Heart right ventricle (tissue), 16 donors: ENCODE measurements around the gene TNFRSF6B. TPM values are rescaled to one million over a fixed set of nuclear protein-coding genes. Genes with fewer than 3 reads are reported as not detected.

Experiments used
- ATAC-seq, 8 donors: fragments of 200-7000 bp; cut with Tn5 transposase; one replicate each; pipeline ENCODE4 v1.9.1; 2020; ENCODE audit warnings: mild to moderate bottlenecking in 8 of 8, moderate library complexity in 8 of 8, moderate number of reproducible peaks in 1 of 8
- DNase-seq, 2 donors: peaks; one replicate each; pipeline ENCODE4 v3.0.0-alpha.2; 2020
- H3K27ac ChIP-seq, 10 donors: fragments of 200-600 bp; sonication (generic) in 2 of 10; one replicate each; pipeline versions ENCODE4 v1.5.0 to v1.8.0; 2020 to 2022; ENCODE audit warnings: mild to moderate bottlenecking in 3 of 10
- H3K27me3 ChIP-seq, 7 donors: fragments of 200-600 bp; one replicate each; pipeline ENCODE4 v1.8.0; 2021 to 2022; ENCODE audit warnings: mild to moderate bottlenecking in 2 of 7
- H3K36me3 ChIP-seq, 9 donors: fragments of 200-600 bp; sonication (generic) in 1 of 9; one replicate each; pipeline versions ENCODE4 v1.5.0 to v1.8.0; 2020 to 2022; ENCODE audit warnings: mild to moderate bottlenecking in 2 of 9
- H3K4me1 ChIP-seq, 9 donors: fragments of 200-600 bp; sonication (generic) in 1 of 9; one replicate each; pipeline versions ENCODE4 v1.5.0 to v1.8.0; 2020 to 2022; ENCODE audit warnings: mild to moderate bottlenecking in 4 of 9
- H3K4me3 ChIP-seq, 10 donors: fragments of 200-600 bp; sonication (generic) in 2 of 10; one replicate each; pipeline versions ENCODE4 v1.5.0 to v1.8.0; 2020 to 2022; ENCODE audit warnings: mild to moderate bottlenecking in 7 of 10, moderate library complexity in 2 of 10
- H3K9me3 ChIP-seq, 11 donors: fragments of 200-600 bp in 10 of 11; sonication (generic) in 2 of 11; one replicate each; pipeline versions ENCODE4 v1.5.0 to v1.8.0; 2013 to 2022; ENCODE audit warnings: mild to moderate bottlenecking in 2 of 11, control low read depth in 1 of 11, moderate library complexity in 1 of 11
- WGBS, 2 donors: extraction: QIAGEN DNeasy Blood & Tissue Kit; methylation state at CpG; one replicate each; pipeline ENCODE4 v1.1.7; 2013; ENCODE audit warnings: inconsistent platforms in 1 of 2; 5-methylcytosine and 5-hydroxymethylcytosine counted together
- intact Hi-C, 10 donors: fragments of 100-400 bp; cut with DNase I; formaldehyde crosslinking; loops; one replicate each; pipeline versions ENCODE4 v1.11.1 to v1.14.2; 2022
- polyA plus RNA-seq, 2 donors: library from polyadenylated mRNA; stranded (reverse); fragments of 200-250 nt; gene quantifications; one replicate each; pipeline ENCODE4 v1.2.3, GENCODE V29; 2013
- total RNA-seq, 10 donors: library from RNA; stranded (reverse); fragmentation: NEBNext Ultra II Directional in 3 of 10; extraction: Animal tissue kit (Norgen Biotek cat#: 25700) in 3 of 10; gene quantifications; one replicate each; pipeline versions ENCODE4 v1.2.1 to v1.2.4, GENCODE V29; 2021 to 2023
- TF ChIP-seq, protein P1 (sequence below), 9 donors: fragments of 200-600 bp; sonication (generic) in 2 of 9; IDR thresholded peaks; one replicate each; pipeline versions ENCODE4 v1.5.0 to v1.8.0; 2021 to 2022; ENCODE audit warnings: antibody characterized with exemption in 9 of 9, mild to moderate bottlenecking in 5 of 9, moderate library complexity in 1 of 9
- donor health status: Arrhythmogenic right ventricular cardiomyopathy.
- donor health status: ischemic (EF 13 %, LVEDD 7.1; RV severe dilation, severe dysfunction).
- donor health status: healthy with polysubstance abuse.
- donor health status: DM: no; HTN: yes; CAD: no.
- donor health status: DM: no; HTN: no; CAD: no.
- donor health status: ischemic (EF 25% LVEDD 6.9; RV normal size, moderate dysfunction).
- donor health status: ischemic (EF 25% LVEDD 5.7; RV mildly dilated, moderate dysfunction).
- donor health status: healthy.
- donor health status: DM: yes; HTN: yes; CAD: no.
- donor health status: Ischemic cardiomyopathy.
- donor health status: ischemic (EF 35%, LVEDD 5.7; RV mildly dilated, moderate dysfunction).
- donor health status: nonischemic (EF 11% LVEDD 7.7; RV severe dilation, severe dysfunction).
- donor health status: DM: yes; HTN: yes; CAD: no.
- donor health status: PGD.
- donor health status: ischemic (EF 29% LVEDD 5.4; RV normal size, mild dysfunction).
- donor health status: nonischemic (EF 23%, LVEDD 6.1; RV moderate dilation, normal function).

TNFRSF6B gene
- total and polyA plus RNA-seq, 12 donors: 0.26 to 12.5 (median 0.82) TPM

DNA sequence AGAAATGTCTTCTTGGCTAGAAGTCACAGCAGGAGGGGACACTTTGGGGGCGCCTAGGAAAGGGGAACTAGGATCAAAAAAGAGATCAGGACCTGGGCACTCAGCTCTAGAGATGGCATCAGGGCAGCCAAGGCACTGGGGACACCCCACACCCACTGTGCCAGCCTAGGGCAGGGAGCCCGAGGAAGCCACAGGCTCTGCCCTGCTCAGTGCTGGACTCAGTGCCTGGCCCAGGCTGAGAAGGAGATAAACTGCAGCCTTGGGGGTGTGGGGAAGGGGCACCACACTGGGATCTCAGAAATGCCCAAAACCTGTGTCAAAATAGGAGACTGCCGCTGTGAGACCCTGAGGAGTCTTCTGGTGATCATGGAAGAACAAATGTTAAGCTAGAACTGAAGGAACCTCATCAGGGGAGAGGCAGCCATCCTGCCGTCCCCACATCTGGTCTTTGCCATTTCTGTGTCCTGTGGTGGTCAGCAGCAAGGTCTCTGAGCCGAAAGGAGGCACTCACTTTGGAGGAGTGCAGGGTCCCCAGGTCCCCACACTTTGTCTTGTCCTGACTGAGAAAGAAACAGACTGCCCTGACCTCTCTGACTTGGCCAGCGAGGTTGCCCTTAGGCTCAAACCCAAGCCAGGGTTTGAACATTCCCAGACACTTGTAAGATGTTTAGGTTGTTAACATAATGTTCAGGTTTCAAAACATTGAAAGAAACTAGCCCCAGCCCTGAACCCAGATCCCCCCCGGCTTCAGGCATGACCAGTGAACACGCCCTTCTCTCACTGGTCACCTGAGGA, 9.0 kb downstream of the TNFRSF6B start:
- ATAC-seq (no peak), DNase-seq (no peak)
- no peak overlapping the region for H3K4me3 ChIP-seq
- H3K4me1 ChIP-seq: peaks cover 6 to 44% (median 29%) of the 10 kb centered on the region in 9 donors
- no peaks in the 10 kb centered on the region for H3K27me3 ChIP-seq
- TF ChIP-seq, protein P1, sequence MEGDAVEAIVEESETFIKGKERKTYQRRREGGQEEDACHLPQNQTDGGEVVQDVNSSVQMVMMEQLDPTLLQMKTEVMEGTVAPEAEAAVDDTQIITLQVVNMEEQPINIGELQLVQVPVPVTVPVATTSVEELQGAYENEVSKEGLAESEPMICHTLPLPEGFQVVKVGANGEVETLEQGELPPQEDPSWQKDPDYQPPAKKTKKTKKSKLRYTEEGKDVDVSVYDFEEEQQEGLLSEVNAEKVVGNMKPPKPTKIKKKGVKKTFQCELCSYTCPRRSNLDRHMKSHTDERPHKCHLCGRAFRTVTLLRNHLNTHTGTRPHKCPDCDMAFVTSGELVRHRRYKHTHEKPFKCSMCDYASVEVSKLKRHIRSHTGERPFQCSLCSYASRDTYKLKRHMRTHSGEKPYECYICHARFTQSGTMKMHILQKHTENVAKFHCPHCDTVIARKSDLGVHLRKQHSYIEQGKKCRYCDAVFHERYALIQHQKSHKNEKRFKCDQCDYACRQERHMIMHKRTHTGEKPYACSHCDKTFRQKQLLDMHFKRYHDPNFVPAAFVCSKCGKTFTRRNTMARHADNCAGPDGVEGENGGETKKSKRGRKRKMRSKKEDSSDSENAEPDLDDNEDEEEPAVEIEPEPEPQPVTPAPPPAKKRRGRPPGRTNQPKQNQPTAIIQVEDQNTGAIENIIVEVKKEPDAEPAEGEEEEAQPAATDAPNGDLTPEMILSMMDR (IDR thresholded peaks at IDR 0.05): no peak
- peaks cover 0 to 75% (median 25%) of the 10 kb centered on the region in 9 donors for H3K36me3 ChIP-seq
- 87 to 90% methylated on average over 8 of the region's 8 CpGs for WGBS, 2 donors
- H3K27ac ChIP-seq: peak overlapping the region in 2 of 10 donors; percentile 15 to 94
- H3K9me3 ChIP-seq: no peaks in the 10 kb centered on the region
- intact Hi-C loops: loop anchor here in 2 of 10 donors (5.0 kb wide), 2 partner anchors 48 to 157 kb away; partner anchors contain the start of genes ABHD16B (in 1 of the 2) and RTEL1 (in 1 of the 2)

DNA sequence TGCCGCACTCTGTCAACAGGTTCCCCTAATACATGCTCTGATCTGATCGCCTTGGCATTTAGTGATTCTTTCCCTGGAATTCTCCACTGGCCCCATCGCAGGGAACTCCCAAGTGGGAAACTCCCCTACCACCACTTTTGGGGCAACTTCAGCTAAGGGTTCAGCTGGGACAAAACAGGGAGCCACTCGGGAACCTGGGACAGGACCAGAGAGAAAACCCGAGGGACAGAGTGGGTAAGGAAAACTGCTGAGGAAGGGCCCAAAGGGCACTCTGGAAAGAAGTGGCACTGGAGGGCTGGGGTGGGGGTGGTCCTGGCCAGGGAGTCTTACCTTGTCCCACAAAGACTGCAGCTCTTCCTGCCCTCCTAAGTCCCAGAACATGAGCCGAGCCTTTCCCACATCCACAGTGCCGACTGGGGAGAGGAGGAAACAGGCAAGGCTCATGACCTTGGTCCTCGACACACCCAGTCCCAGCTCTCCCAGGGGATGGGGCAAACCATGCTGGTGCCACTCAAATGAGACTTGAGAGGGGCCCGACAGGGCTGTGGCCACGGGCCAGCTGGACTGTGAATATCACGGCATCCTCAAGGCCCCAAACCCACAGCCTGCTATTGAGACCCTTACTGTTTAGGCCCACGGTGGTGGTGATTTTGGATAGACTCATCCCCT, 9.7 kb downstream of the TNFRSF6B start:
- TF ChIP-seq, protein P1 (IDR thresholded peaks at IDR 0.05): no peak
- peak overlapping the region in 8 of 10 donors; percentile 77 to 99 (median 95) for H3K4me3 ChIP-seq
- H3K36me3 ChIP-seq: peaks cover 0 to 77% (median 31%) of the 10 kb centered on the region in 9 donors
- H3K27ac ChIP-seq: peak overlapping the region in 8 of 10 donors; percentile 90 to 98 (median 94)
- intact Hi-C loops: loop anchor here in 2 of 10 donors (5.0 kb wide), 2 partner anchors 49 to 156 kb away; partner anchors contain the start of genes ABHD16B (in 1 of the 2) and RTEL1 (in 1 of the 2)
- 73 to 75% methylated on average over 12 of the region's 12 CpGs for WGBS, 2 donors
- DNase-seq (no peak), ATAC-seq (no peak)
- H3K9me3 ChIP-seq: no peaks in the 10 kb centered on the region
- no peaks in the 10 kb centered on the region for H3K27me3 ChIP-seq
- peaks cover 6 to 48% (median 32%) of the 10 kb centered on the region in 9 donors for H3K4me1 ChIP-seq

DNA sequence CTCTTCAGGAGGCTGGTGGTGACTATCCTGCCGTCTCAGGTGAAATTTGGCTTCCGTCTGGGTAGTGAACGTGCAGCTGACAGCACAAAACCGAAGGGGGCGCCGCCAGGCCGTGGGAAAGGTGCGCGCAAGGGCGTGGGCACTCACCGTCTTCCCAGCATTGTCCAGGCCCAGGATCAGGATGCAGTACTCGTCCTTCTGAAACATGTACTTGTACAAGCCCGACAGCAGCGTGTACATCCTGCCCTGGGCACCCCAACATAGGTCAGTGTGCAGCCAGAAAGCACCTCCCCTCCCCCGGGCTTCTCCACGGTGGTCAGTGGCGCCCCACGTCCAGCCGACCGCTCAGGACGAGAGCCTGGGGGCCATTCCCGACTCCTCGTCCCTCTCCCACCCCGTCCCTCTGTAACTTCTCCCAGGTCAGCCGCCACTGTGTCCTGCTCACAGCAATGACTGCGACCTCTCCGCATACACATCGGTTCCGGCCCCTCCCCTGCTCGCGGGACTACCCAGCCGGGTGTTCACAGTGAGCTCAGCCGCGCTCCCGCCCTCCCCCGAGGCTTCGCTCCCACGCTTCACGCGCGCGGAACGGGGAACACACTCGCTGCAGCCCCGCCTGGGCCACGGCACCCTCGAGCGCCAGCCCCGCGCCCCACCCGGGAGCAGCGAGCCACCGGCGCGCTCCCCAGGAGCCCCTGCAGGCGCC, 10.6 kb downstream of the TNFRSF6B start:
- Histone ChIP-seq H3K36me3 (peaks cover 0 to 80% (median 34%) of the 10 kb centered on the region in 9 donors), H3K27ac (peak overlapping the region; percentile 84 to 98 (median 94)), H3K9me3 (peaks cover 0 to 2% (median 0%) of the 10 kb centered on the region in 11 donors), H3K4me3 (peak overlapping the region; percentile 77 to 99 (median 94)), H3K27me3 (no peaks in the 10 kb centered on the region), H3K4me1 (peaks cover 6 to 45% (median 32%) of the 10 kb centered on the region in 9 donors)
- TF ChIP-seq, protein P1 (IDR thresholded peaks at IDR 0.05): peak in 6 of 9 donors; percentile 16 to 43 (median 30)
- 3 to 4% methylated on average over 56 of the region's 56 CpGs for WGBS, 2 donors
- DNase-seq (peak; percentile 38 to 49), ATAC-seq (peak; percentile 23 to 60 (median 34))
- intact Hi-C loops: loop anchor here in 3 of 10 donors (1.0 to 5.0 kb wide), 3 partner anchors 49 to 155 kb away; partner anchors contain the start of genes RTEL1 (in 2 of the 3) and ABHD16B (in 1 of the 3)
